GM13977 (cell line): ENCODE data around the gene WDR7.

ENCODE experiments used
- DNase-seq: peaks from one replicate; pipeline ENCODE4 v3.0.0; 2012; ENCODE audit warnings: low spot score
- in situ Hi-C: fragments of 300-500 bp; cut with MboI; formaldehyde crosslinking; loops from one replicate; pipeline ENCODE4 v1.12.0; 2022; ENCODE audit warnings: low sequenced_read_pairs, low pct_unique_long_range_greater_than_20kb, mixed read lengths, inconsistent platforms; ENCODE audit not compliant: unreplicated experiment
- TF ChIP-seq, protein P1 (sequence below): IDR thresholded peaks from 2 replicates; pipeline ENCODE4 v1.5.1; 2012; ENCODE audit warnings: mild to moderate bottlenecking, control low read depth; ENCODE audit not compliant: insufficient read depth; ENCODE audit errors: extremely low read depth, missing control alignments

WDR7 gene

GRCh38 chr18:56637176-56637575, 14.0 kb upstream of the WDR7 start:
- in situ Hi-C loops = no loop called here
- TF ChIP-seq, protein P1, sequence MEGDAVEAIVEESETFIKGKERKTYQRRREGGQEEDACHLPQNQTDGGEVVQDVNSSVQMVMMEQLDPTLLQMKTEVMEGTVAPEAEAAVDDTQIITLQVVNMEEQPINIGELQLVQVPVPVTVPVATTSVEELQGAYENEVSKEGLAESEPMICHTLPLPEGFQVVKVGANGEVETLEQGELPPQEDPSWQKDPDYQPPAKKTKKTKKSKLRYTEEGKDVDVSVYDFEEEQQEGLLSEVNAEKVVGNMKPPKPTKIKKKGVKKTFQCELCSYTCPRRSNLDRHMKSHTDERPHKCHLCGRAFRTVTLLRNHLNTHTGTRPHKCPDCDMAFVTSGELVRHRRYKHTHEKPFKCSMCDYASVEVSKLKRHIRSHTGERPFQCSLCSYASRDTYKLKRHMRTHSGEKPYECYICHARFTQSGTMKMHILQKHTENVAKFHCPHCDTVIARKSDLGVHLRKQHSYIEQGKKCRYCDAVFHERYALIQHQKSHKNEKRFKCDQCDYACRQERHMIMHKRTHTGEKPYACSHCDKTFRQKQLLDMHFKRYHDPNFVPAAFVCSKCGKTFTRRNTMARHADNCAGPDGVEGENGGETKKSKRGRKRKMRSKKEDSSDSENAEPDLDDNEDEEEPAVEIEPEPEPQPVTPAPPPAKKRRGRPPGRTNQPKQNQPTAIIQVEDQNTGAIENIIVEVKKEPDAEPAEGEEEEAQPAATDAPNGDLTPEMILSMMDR = no peak
- no peak for DNase-seq

DNA sequence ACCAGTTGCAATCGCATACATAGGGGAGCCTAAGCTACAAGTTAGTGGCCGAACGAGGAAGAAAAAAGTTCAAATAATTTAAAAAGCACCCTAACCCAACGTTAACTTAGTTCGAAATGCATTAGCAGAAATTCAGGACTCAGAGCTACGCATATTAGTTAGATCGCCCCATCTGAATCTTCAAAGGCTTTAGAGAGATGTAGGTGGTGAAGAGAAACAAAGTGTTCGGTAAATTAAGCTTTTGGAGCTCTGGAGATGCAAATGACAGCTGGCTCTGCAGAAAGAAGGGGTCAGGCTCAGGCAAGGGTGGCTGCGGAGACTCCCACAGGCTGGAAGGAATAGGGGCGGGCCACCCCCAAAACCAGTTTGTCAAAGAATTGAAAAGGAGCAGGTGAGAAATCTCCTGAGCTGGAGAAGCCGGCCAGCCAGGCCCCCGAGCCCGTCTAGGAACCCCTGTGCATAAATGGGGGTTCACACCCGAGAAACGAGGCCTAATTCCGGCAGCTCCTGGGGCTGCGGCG, 13.4 kb upstream of the WDR7 start:
- in situ Hi-C loops = no loop called here
- no peak for DNase-seq
- TF ChIP-seq, protein P1 = no peak

DNA sequence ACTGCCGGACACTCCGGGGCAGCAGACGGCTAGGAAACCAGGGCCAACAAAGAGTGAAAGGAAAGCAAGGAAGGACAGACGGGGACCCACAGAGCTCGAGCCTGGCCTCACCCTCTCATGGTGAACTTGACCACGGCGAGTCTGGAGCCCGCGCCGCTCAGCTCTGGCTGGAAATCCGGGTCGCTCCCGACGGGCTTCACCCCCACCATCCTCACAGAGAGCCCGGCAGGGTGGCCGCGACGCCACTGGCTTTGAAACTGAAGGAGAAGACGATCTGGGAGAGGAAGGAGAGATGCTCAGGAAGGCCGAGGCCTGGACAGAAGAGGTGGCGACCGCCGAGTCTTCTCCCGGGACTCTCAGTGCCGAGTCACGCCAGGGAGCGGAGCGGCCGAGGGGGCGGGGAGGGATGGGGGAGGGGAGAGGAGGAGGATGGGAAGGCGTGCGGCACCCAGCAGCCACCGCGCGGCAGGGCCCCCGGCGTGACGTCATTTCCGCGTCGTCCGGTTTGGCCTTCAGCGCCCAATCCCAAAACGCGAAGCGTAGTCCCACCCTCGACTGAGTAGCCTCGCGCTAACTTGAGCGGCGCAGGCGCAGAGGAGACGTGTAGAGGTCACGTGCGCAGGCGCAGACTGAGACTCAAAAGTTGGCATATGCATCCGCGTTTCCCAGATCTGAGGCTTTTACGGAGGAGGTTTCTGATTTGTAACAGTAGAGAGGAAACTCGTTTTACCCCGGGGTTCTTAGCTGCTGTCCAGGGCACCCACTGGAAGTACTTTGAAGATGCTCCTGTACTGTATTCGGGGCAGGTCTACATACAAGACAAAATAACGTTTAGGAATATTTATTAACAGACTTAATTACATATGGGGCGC, 12.7 kb upstream of the WDR7 start, which contains the start of gene TXNL1:
TXNL1 (minus strand) TSS at position 361 of the 872 bp plus-strand sequence; CDS start at position 209, 152 bp downstream.
- TF ChIP-seq, protein P1 = no peak
- in situ Hi-C loops = no loop called here
- DNase-seq = peak; percentile 92

GRCh38 chr18:56639104-56639381, 12.1 kb upstream of the WDR7 start:
- in situ Hi-C loops = no loop called here
- no peak for DNase-seq
- TF ChIP-seq, protein P1 = no peak

DNA sequence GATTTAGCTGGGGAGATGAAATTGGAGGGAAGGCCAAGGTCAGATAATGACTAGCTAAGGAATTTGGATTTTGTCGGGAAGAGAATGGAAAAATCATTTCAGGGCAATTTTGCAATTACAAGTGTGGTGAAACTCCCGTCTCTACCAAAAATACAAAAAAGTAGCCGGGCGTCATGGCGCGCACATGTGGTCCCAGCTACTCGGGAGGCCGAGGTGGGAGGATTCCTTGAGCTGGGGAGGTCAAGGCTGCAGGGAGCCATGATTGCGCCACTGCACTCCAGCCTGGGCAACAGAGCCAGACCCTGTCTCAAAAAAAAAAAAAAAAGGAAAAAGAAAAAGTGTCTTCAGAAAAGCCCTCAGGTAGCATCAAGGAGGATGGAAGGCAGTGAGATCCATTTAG, 11.6 kb upstream of the WDR7 start:
- no peak for DNase-seq
- in situ Hi-C loops = no loop called here
- TF ChIP-seq, protein P1 = no peak

DNA sequence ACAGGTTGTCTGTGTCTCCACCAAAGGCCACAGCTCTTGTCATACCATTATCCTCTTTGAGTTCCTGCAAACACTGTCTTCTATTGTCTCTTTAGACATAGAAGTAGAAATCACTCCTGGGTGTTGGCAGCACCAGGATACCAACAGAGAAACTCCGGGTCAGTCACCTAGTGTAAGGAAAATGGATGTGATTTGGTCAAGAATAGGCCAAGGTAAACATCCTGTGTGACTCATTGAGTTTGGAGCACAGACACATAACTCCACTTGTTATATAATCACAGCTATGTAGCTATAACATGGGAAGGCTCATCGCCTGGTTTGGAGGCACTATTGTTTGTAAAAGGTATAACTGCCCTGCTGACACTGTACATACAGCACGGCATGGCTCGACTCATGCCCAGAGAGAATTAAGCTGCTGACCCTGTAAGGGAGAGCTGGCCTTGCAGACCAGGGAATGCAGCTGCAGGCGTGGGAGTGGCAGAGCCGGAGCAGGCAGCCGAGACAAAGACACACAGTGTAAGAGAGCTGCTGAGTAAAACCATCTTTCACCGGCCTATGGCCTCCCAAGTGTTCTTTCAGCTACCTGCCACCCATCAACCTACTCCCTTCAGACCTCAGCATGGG, 9.3 kb upstream of the WDR7 start:
- in situ Hi-C loops = no loop called here
- TF ChIP-seq, protein P1 = no peak
- no peak for DNase-seq
